RWPE1 (cell line): ENCODE data around the gene TAPT1.

Experiments
- CTCF ChIA-PET: fragments of 350-600 bp; sonication (Branson Sonifier 250); formaldehyde crosslinking; extraction: SDS; loops from one replicate; lab custom pipeline; 2021; lab: Yijun Ruan, JAX
- POLR2A ChIA-PET: fragments of 400-600 bp; formaldehyde crosslinking; extraction: SDS; loops from one replicate; lab custom pipeline; 2020; ENCODE audit warnings: antibody characterized with exemption; ENCODE audit not compliant: low non-redundant PET; lab: Yijun Ruan, JAX
- DNase-seq: peaks from one replicate; pipeline ENCODE4 v3.0.0; 2012; ENCODE audit warnings: low spot score
- H3K27ac ChIP-seq: fragments of 450-650 bp; 2 replicates; pipeline ENCODE4 v1.5.1; 2017
- CTCF ChIP-seq: fragments of 450-650 bp; conservative IDR thresholded peaks from 2 replicates; pipeline ENCODE4 v1.5.1; 2017; ENCODE audit warnings: low read depth, mild to moderate bottlenecking

TAPT1 gene

DNA sequence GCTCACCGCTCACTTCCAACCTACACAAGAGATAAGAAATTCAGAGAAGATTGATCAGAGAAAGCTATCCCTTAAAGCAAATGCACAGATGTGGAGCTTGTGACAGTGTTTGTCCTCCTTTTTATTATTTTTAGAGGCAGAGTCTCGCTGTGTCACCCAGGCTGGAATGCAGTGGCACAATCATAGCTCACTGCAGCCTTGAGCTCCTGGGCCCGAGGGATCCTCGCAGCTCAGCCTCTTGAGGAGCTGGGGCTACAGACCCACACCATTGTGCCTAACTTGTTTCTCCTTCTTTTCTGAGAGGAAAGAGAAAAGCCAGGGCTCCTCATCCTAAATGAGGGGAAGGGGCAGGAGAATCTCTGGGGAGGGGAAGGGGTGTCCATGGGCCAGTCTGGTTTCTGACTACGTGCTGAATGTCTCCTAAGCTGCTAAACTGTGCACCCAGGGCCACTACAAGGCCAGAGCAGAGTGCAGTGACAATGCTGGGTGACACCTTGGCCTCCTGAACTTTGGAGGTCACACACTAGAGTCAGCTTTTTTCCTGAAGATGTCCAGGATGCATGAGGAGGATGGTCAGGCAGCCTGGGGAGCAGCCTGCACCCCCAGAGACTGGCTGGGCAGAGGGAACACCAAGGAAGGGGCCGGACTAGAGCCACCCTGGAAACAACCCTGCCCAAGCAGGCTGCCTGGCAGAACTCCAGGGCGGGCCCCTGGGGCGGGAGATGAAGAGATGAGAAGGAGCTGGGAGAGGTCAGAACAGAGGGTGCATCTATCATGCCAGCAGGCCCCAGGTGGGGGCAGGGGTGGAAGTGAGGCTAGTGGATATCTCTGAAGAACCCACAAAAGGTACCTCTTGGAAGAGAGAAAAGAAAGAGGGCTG, 87.0 kb downstream of the TAPT1 start:
- ChIA-PET CTCF (no interaction called here), POLR2A (no interaction called here)
- TF ChIP-seq CTCF, result no peak
- no peak overlapping the region for H3K27ac ChIP-seq
- DNase-seq, result no peak

DNA sequence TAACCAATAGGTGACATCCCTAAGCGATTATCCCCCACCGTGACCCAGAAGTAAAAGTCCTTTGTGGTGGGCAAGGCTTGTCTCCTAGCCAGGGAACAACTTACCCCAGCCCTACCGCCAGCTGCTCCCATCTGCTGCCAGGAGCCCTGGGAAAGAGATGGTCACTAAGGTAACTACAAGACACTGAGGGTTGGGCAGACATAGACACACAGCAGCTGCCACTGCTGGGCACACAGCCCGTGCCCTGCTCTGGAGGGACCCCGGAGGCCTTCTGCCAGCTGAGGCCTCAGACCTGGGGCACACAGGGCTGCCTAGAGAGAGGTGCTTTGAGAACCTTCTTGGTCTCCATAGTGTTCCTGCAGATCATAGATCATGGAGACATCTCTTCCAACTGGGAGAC, 89.4 kb downstream of the TAPT1 start:
- ChIA-PET CTCF (no interaction called here), POLR2A (no interaction called here)
- DNase-seq, result no peak
- no peak for TF ChIP-seq CTCF
- H3K27ac ChIP-seq, result no peak overlapping the region

- DNase-seq, result no peak
- H3K27ac ChIP-seq, result no peak overlapping the region
- CTCF ChIA-PET, result no interaction called here
- POLR2A ChIA-PET, result no interaction called here
- no peak for TF ChIP-seq CTCF
These were observed 90.0 kb downstream of the TAPT1 start for GRCh38 chr4:16136311-16136710.

DNA sequence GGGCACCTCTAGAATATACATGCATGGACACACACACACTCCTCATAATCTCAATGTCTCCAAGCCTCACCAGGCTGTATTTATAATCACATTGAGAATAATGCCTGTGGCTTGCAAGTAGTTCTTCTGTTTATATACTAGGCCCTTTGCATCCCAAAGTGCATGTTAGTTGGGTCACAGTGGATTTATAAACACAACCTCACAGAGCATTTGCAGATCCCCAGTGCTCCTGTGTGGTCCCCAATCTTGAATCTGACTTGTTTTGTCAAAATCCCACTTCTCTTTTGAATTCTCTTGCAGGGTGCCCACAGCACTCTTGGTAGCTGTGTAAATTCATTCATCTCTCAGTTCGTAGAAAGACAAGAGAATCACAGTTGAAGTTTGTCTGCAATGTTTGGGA, 92.9 kb downstream of the TAPT1 start:
- ChIA-PET CTCF (no interaction called here), POLR2A (no interaction called here)
- no peak for DNase-seq
- no peak overlapping the region for H3K27ac ChIP-seq
- TF ChIP-seq CTCF, result no peak

DNA sequence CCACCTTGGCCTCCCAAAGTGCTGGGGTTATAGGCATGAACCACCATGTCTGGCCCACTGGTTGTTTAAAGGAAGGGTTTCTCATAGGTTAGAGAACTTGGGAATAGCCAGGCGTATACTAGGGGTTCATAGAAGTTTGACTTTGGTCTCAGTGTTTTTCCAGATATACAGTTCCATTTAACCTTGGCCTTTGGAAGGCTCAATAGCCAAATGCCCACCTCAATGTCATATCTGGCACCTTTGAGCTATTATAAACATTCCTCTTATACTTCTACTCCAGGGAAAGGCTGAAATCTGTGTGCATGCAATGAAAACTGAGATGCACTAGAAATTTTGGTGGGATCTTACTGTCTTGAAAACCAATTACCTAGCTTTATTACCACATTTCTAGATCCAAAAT, 95.0 kb downstream of the TAPT1 start:
- no peak for TF ChIP-seq CTCF
- DNase-seq, result no peak
- H3K27ac ChIP-seq, result no peak overlapping the region
- POLR2A ChIA-PET, result no interaction called here
- CTCF ChIA-PET, result no interaction called here

- H3K27ac ChIP-seq, result no peak overlapping the region
- CTCF ChIA-PET, result no interaction called here
- POLR2A ChIA-PET, result no interaction called here
- TF ChIP-seq CTCF, result no peak
- no peak for DNase-seq
These were observed 96.9 kb downstream of the TAPT1 start for GRCh38 chr4:16129336-16129735.
